CD1c-positive myeloid dendritic cell (primary cell): ENCODE results near the gene PYDC1.
"Not testable (repeated sequence)": the region's sequence is repeated elsewhere in the genome, so short reads cannot be mapped to it uniquely, and the experiment has no call there.

Experiments used
- DNase-seq: peaks from one replicate; pipeline ENCODE4 v3.0.0-alpha.2; 2016; ENCODE audit errors: extremely low spot score

The PYDC1 gene

GRCh38 chr16:31221357-31222160 is 4.6 kb upstream of the PYDC1 start:
- peak; percentile 42 for DNase-seq

- no peak for DNase-seq
These were observed 2.3 kb upstream of the PYDC1 start for GRCh38 chr16:31219154-31219741.

DNA sequence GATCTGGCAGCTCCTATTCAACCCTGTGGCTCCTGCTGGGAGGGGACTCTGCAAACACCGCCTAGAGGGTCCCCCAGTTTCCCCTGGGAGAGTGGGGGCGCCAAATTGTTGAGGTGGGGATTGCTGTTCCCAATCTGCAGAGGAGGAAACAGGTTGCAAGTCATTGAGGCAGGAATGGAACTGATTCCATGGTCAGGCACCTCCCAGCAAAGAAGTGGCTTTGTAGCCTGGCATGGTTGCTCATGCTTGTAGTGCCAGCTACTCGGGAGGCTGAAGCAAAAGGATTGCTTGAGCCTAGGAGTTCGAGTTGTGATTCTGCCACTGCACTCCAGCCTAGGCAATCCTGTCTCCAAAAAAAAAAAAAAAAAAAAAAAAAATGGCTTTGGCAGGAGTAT is 198 bp upstream of the PYDC1 start:
- DNase-seq = no peak

DNA sequence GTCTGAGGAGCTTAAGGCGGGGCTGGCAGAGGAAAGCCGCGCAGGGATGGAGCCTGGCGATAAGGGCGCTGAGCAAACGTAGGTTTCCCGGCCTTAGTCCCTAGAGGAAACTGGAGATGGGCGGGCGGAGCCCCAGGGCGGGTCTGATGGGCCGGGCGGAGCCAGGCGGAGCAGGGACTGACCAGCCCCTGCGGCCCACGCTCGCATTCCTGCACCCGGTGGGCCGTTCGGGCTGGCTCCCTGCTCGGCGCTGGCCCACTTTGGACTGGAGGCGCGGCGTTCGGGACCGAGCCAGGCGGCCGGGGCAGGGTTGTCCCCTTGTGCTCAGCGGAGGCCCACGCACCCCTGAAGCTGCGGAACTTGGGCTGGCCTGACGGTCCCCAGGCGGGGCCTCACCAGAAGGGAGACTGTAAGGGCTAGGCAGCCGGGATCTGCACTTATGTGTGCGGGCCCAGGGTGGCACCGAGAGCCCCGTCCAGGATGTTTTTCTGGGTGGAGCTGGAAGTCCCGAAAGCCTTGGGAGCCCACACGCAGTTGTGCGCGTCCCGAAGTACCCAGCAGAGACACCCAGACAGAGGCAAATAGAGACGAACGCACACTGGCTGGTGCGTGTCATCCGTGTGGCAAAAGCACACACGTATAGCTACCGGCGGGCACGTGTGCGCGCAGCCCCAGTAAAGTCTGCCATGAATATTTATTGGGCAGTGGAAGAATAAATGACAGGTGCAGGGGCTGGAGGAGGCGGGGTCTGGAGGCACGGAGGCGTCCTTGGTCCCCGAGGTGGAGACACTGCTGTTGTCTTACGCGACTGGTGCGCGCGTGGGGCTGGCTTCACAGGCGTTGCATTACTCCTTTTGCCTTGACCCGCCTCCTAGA is 1.4 kb downstream of the PYDC1 start:
- DNase-seq = peak; percentile 84

DNA sequence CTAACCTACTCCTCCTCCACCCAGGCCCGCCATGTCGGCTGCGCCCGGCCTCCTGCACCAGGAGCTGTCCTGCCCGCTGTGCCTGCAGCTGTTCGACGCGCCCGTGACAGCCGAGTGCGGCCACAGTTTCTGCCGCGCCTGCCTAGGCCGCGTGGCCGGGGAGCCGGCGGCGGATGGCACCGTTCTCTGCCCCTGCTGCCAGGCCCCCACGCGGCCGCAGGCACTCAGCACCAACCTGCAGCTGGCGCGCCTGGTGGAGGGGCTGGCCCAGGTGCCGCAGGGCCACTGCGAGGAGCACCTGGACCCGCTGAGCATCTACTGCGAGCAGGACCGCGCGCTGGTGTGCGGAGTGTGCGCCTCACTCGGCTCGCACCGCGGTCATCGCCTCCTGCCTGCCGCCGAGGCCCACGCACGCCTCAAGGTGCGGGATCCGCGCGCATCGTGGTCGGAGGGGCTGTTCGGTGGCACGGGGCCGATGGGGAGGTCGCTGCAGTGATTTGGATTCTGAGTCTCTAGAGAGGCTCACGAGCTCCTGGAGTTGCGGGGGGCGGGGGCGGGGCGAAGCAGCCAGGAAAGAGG is 2.1 kb downstream of the PYDC1 start:
- no peak for DNase-seq

DNA sequence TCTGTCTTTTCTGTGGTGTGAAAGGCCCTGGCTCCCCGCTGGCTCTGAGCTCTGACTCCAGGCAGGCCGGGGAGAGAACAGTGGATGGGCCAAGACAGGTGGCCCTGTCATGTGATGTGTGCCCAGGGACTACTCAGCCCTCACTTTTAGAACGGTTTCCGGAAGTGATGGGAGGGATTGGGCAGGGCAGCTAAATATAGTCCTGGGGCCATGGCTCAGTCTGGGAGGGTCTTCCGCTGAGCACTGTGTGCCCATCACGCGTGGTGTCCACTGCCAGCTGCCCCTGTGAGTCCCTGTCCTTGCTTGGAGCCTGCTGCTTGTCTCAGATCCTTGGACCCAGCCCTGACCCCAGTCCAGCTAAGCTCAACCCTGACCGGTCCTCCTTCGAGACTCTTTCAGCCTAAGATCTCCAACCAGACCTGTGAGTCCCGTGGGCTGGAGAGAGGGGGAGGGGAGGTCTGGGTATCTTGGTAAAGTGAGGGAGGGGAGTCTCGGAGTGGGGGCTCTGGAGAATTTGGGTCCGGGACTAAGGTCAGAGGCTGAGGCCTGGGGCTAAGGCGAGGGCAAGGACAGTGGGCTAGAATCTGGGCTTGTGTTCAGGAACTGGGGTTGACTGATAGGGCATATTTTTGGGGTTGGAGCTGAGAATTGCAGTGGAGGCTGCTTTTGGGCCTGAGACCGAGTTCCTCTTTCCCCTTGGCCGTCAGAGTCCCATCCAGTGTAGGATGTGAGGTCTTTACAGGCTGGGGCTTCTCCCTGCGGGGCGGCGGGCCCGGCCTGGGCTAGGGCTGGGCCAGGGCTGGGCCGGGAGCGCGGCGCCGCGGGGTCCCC is 2.8 kb downstream of the PYDC1 start, which contains the start of gene TRIM72:
Gene TRIM72, plus strand, starts transcription at position 243 of the 831 bp plus-strand sequence. CDS start 620 bp downstream, outside the sequence.
- DNase-seq = peak; percentile 49

GRCh38 chr16:31213342-31213741 is 3.6 kb downstream of the PYDC1 start:
- no peak for DNase-seq

DNA sequence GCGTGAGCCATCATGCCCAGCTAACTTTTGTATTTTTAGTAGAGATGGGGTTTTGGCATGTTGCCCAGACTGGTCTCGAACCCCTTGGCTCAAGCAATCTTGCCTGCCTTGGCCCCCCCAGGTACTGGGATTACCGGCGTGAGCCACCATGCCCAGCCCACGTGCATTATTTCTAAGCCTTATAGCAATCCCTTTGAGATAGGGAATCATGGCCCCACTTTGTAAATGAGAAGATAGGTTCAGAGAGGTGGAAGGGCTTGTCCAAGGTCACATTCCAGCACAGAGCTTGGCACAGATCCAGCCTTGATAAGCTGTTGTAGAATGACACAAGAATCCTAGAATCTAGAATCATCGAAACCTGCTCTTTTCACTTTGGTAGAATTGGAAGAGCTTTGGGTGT is 10.2 kb downstream of the PYDC1 start:
- no peak for DNase-seq

DNA sequence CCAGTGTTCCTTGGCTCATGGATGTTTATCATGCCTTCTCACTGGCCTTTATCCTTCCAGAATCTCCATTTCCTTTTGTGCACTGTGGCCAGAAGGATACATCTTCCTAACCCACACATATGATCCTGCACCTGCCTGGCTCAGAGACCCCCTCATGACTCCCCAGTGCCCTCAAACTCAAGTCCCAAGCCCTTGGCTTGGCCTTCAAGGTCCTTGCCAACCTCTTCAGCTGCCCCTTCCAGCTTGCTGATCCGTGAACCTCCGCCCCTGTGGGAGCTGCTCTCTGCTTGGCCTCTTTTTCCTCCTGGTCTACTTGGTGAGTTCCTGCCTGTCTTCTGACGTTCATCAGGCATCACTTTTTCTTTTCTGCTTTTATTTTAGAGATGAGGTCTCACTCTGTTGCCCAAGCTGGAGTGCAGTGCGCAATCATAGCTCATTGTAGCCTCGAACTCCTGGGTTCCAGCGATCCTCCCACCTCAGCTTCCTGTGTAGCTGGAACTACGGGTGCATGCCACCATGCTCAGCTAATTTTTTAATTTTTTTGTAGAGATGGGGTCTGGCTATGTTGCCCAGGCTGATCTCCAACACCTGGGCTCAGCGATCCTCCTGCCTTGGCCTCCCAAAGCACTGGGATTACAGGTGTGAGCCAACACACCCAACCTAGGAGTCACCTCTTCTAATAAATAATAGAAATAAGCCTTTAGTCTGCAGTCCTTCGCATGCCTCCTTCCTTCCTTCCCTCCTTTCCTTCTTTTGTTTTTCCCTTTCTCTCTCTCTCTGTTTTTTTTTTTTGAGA is 11.9 kb downstream of the PYDC1 start:
- no peak for DNase-seq

GRCh38 chr16:31202414-31203375 is 14.2 kb downstream of the PYDC1 start, which contains the start of gene PYCARD:
TSS of gene PYCARD (minus strand) at chr16:31202760. CDS start at chr16:31202690, 70 bp downstream.
- DNase-seq = peak; percentile 89

DNA sequence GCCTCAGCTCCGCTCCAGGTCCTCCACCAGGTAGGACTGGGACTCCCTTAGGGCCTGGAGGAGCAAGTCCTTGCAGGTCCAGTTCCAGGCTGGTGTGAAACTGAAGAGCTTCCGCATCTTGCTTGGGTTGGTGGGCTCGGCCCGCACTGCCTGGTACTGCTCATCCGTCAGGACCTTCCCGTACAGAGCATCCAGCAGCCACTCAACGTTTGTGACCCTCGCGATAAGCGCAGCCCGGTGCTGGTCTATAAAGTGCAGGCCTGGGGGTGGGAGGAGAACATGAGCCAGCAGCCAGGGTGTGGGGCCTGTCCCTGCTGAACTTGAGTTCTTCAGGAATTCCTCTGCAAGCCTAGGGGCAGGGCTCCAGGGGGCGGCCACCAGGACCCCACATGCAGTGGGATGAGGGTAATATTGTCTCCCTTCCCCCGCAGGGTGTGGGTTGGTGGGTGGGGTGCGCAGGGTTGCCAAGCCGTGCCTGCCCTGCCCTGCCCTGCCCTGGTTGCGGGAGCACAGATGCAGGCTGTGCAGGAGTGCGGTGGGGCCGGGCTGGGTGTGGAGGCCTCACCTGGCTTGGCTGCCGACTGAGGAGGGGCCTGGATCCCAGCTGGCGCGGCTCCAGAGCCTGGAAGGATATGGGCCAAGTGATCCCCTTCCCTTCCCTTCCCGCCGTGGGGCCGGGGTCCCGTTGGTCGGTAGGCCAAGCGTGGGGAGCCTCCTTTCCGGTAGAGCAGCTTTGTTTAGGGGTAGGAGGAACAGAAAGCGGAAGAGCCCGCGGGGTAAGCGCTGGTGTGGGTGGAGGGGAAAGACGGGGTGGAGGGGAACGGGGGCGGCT is 15.1 kb downstream of the PYDC1 start:
- peak; percentile 81 for DNase-seq

- peak; percentile 72 for DNase-seq
These were observed 15.9 kb downstream of the PYDC1 start for GRCh38 chr16:31200821-31201568.

DNA sequence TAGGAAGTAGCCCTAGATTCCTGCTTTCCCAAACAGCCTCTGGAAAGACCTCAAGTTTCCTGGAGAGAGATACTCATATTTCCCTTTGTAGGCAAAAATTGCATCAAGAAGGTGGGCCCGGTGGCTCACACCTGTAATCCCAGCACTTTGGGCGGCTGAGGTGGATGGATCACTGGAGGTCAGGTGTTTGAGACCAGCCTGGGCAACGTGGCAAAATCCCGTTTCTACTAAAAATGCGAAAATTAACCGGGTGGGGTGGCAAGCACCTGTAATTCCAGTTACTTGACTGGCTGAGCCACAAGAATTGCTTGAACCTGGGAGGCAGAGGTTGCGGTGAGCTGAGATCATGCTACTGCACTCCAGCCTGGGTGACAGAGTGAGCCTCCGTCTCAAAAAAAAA is 16.8 kb downstream of the PYDC1 start:
- not testable (repeated sequence) for DNase-seq

DNA sequence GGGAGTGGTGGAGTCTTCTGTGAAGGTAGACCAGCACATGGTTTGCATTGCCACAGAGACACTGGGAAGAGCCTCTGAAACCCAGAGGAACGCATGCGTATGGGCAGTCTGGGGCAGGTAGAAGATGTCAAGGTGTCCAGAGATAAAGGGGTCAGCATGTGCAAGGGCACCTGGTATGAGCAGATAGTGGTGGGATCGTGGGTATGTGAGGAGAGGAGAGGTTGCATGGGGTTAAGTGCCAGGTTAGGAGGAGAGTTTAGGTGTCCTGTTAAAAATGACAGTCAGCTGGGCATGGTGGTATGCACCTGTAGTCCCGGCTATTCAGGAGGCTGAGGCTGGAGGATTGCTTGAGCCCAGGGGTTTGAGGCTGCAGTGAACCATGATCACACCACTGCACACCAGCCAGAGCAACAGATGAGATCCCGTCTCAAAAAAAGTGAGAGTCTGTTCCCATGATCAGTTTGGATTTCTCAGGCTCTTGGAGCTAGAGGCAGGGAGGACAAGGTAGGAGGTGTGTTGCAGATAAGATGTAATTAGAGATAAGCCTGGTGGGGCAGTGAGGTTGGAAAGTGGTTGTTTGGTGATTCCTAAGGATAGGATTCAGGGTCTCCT is 17.4 kb downstream of the PYDC1 start:
- no peak for DNase-seq

- DNase-seq = peak; percentile 55
These were observed 18.6 kb downstream of the PYDC1 start for GRCh38 chr16:31198207-31198882.
